ENCODE measurements around the gene NT5C1B.

NT5C1B gene

GRCh38 chr2:18625563-18625962 lies 36.2 kb upstream of the NT5C1B start:
- TF ChIP-seq FOXM1 (IDR thresholded peaks at IDR 0.05; ENCODE audit: borderline replicate concordance, low read depth), result no peak
- no peak for TF ChIP-seq RAD21 (IDR thresholded peaks at IDR 0.05; ENCODE audit: low read depth)
- no peak for TF ChIP-seq USF1 (IDR thresholded peaks at IDR 0.05)
- TF ChIP-seq NFIC (IDR thresholded peaks at IDR 0.05), result no peak
- no peak for TF ChIP-seq TCF12 (IDR thresholded peaks at IDR 0.05; ENCODE audit: low read depth)

GRCh38 chr2:18623782-18624181 lies 34.4 kb upstream of the NT5C1B start:
- TF ChIP-seq NFIC (IDR thresholded peaks at IDR 0.05) (no peak), TCF12 (IDR thresholded peaks at IDR 0.05; ENCODE audit: low read depth) (no peak), TEAD4 (IDR thresholded peaks at IDR 0.05) (no peak)

- TF ChIP-seq TEAD4 (IDR thresholded peaks at IDR 0.05) (no peak), FOXM1 (IDR thresholded peaks at IDR 0.05; ENCODE audit: borderline replicate concordance, low read depth) (no peak), REST (IDR thresholded peaks at IDR 0.05; ENCODE audit: low read depth) (no peak), YY1 (IDR thresholded peaks at IDR 0.05; ENCODE audit: low read depth) (no peak), CREB1 (IDR thresholded peaks at IDR 0.05; ENCODE audit: low read depth) (no peak), ZBTB7A (IDR thresholded peaks at IDR 0.05; ENCODE audit: low read depth) (no peak), EGR1 (IDR thresholded peaks at IDR 0.05) (no peak), CEBPB (IDR thresholded peaks at IDR 0.05) (no peak), RAD21 (IDR thresholded peaks at IDR 0.05; ENCODE audit: low read depth) (no peak), MAX (IDR thresholded peaks at IDR 0.05) (no peak), NFIC (IDR thresholded peaks at IDR 0.05) (no peak), USF1 (IDR thresholded peaks at IDR 0.05) (no peak), TCF12 (IDR thresholded peaks at IDR 0.05; ENCODE audit: low read depth) (no peak), EP300 (IDR thresholded peaks at IDR 0.05; ENCODE audit: borderline replicate concordance) (no peak), TAF1 (IDR thresholded peaks at IDR 0.05; ENCODE audit: low read depth) (no peak)
Measured at GRCh38 chr2:18620867-18621632, 31.7 kb upstream of the NT5C1B start.

GRCh38 chr2:18619091-18619490 lies 29.7 kb upstream of the NT5C1B start:
- TF ChIP-seq EGR1 (IDR thresholded peaks at IDR 0.05), result no peak
- TF ChIP-seq CEBPB (IDR thresholded peaks at IDR 0.05), result no peak
- TF ChIP-seq FOXM1 (IDR thresholded peaks at IDR 0.05; ENCODE audit: borderline replicate concordance, low read depth), result no peak
- no peak for TF ChIP-seq REST (IDR thresholded peaks at IDR 0.05; ENCODE audit: low read depth)
- TF ChIP-seq TEAD4 (IDR thresholded peaks at IDR 0.05), result no peak
- no peak for TF ChIP-seq ZBTB7A (IDR thresholded peaks at IDR 0.05; ENCODE audit: low read depth)
- no peak for TF ChIP-seq YY1 (IDR thresholded peaks at IDR 0.05; ENCODE audit: low read depth)
- no peak for TF ChIP-seq TAF1 (IDR thresholded peaks at IDR 0.05; ENCODE audit: low read depth)
- TF ChIP-seq EP300 (IDR thresholded peaks at IDR 0.05; ENCODE audit: borderline replicate concordance), result no peak
- TF ChIP-seq TCF12 (IDR thresholded peaks at IDR 0.05; ENCODE audit: low read depth), result no peak

GRCh38 chr2:18614041-18614440 lies 24.7 kb upstream of the NT5C1B start:
- TF ChIP-seq TCF12 (IDR thresholded peaks at IDR 0.05; ENCODE audit: low read depth), result no peak
- no peak for TF ChIP-seq TAF1 (IDR thresholded peaks at IDR 0.05; ENCODE audit: low read depth)
- TF ChIP-seq CREB1 (IDR thresholded peaks at IDR 0.05; ENCODE audit: low read depth), result no peak
- no peak for TF ChIP-seq EP300 (IDR thresholded peaks at IDR 0.05; ENCODE audit: borderline replicate concordance)
- no peak for TF ChIP-seq USF1 (IDR thresholded peaks at IDR 0.05)
- TF ChIP-seq ZBTB7A (IDR thresholded peaks at IDR 0.05; ENCODE audit: low read depth), result no peak
- TF ChIP-seq RAD21 (IDR thresholded peaks at IDR 0.05; ENCODE audit: low read depth), result no peak
- TF ChIP-seq EGR1 (IDR thresholded peaks at IDR 0.05), result no peak
- TF ChIP-seq REST (IDR thresholded peaks at IDR 0.05; ENCODE audit: low read depth), result no peak
- no peak for TF ChIP-seq TEAD4 (IDR thresholded peaks at IDR 0.05)
- TF ChIP-seq FOXM1 (IDR thresholded peaks at IDR 0.05; ENCODE audit: borderline replicate concordance, low read depth), result no peak
- TF ChIP-seq MAX (IDR thresholded peaks at IDR 0.05), result no peak
- no peak for TF ChIP-seq NFIC (IDR thresholded peaks at IDR 0.05)
- TF ChIP-seq CEBPB (IDR thresholded peaks at IDR 0.05), result no peak
- no peak for TF ChIP-seq YY1 (IDR thresholded peaks at IDR 0.05; ENCODE audit: low read depth)
